ENCODE measurements around the gene COQ3. TPM values are rescaled to one million over a fixed set of nuclear protein-coding genes. Genes with fewer than 3 reads are reported as not detected.
"Not testable (repeated sequence)": the region's sequence is repeated elsewhere in the genome, so short reads cannot be mapped to it uniquely, and the experiment has no call there.

COQ3 gene
- total and polyA plus RNA-seq, 10 donors: 3.2 to 16.8 (median 5.1) TPM

DNA sequence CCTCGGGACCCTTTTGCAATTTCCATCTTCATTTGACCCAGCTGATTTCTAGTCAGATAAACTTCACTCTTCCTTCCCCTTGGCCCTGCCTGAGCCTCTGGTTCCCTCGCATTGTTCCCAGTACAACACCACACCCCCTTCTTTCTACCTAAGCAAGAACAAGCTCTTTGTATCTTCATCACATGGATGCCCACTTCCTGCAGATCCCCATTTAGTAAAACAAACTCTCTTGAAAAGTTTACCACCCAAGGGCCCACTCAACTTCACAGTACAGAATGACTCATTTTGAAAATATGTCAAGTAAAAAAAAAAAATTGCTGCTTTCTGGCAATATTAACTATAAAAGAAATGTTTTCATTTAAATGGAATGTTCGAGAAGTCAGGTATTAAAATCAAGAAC is 49.7 kb downstream of the COQ3 start:
- Histone ChIP-seq H3K4me1 (peaks cover 0 to 6% (median 2%) of the 10 kb centered on the region in 6 donors), H3K4me3 (no peak overlapping the region), H3K27me3 (replicated peaks in 1 of 7) (peaks cover 0 to 32% (median 9%) of the 10 kb centered on the region in 7 donors), H3K27ac (no peak overlapping the region), H3K36me3 (no peaks in the 10 kb centered on the region), H3K9me3 (no peaks in the 10 kb centered on the region)
- intact Hi-C loops (cut with DNase I; ENCODE audit: low total_unique reads): no loop called here
- DNase-seq: no peak
- 14 to 41% (median 24%) methylated on average over 3 of the region's 3 CpGs for WGBS, 5 donors
- no peak for TF ChIP-seq POLR2AphosphoS5 (IDR thresholded peaks at IDR 0.05)
- no peak for TF ChIP-seq POLR2A (IDR thresholded peaks at IDR 0.05)
- no peak for TF ChIP-seq CTCF (IDR thresholded peaks at IDR 0.05 in 8 of 11, conservative IDR thresholded peaks at IDR 0.05 in 3 of 11)

GRCh38 chr6:99341862-99342455 is 52.0 kb downstream of the COQ3 start:
- H3K27ac ChIP-seq: no peak overlapping the region
- intact Hi-C loops (cut with DNase I; ENCODE audit: low total_unique reads): no loop called here
- H3K36me3 ChIP-seq: no peaks in the 10 kb centered on the region
- no peaks in the 10 kb centered on the region for H3K9me3 ChIP-seq
- no peak for DNase-seq
- H3K27me3 ChIP-seq (replicated peaks in 1 of 7): peaks cover 0 to 29% (median 0%) of the 10 kb centered on the region in 7 donors
- H3K4me1 ChIP-seq: no peaks in the 10 kb centered on the region
- H3K4me3 ChIP-seq: no peak overlapping the region
- WGBS, 5 donors: 76 to 87% (median 78%) methylated on average over 5 of the region's 5 CpGs
- no peak for TF ChIP-seq POLR2AphosphoS5 (IDR thresholded peaks at IDR 0.05)
- no peak for TF ChIP-seq CTCF (IDR thresholded peaks at IDR 0.05 in 8 of 11, conservative IDR thresholded peaks at IDR 0.05 in 3 of 11)
- no peak for TF ChIP-seq POLR2A (IDR thresholded peaks at IDR 0.05)

- Histone ChIP-seq H3K9me3 (no peaks in the 10 kb centered on the region), H3K27me3 (replicated peaks in 1 of 7) (peaks cover 0 to 30% (median 0%) of the 10 kb centered on the region in 7 donors), H3K27ac (no peak overlapping the region), H3K4me3 (no peak overlapping the region), H3K4me1 (no peaks in the 10 kb centered on the region), H3K36me3 (no peaks in the 10 kb centered on the region)
- intact Hi-C loops (cut with DNase I; ENCODE audit: low total_unique reads): no loop called here
- DNase-seq: no peak
- 62 to 75% (median 65%) methylated on average over 2 of the region's 2 CpGs for WGBS, 5 donors
- TF ChIP-seq POLR2AphosphoS5 (IDR thresholded peaks at IDR 0.05): no peak
- TF ChIP-seq POLR2A (IDR thresholded peaks at IDR 0.05): no peak
- TF ChIP-seq CTCF (IDR thresholded peaks at IDR 0.05 in 8 of 11, conservative IDR thresholded peaks at IDR 0.05 in 3 of 11): no peak
Measured at GRCh38 chr6:99338188-99338587, 55.8 kb downstream of the COQ3 start.

DNA sequence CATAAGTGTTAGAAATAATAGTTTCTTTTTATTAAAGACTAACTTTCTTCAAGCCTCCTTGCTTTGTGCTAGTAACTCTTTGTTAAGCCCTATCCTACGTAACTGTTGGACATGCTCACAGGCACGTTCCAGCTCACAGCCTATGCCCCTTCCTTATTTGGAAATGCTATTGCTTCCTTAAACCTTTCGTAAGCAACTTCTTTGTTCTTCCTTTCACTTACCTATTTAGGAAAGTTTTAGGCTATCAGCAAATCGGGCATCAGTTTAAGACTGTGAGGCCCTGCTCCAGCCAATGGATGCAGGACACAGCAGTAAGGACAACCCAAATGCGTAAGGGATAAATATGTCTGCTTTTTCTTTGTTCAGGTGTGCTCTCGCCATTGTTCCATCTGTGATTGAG is 58.7 kb downstream of the COQ3 start:
- 64 to 79% (median 72%) methylated on average over 6 of the region's 6 CpGs for WGBS, 5 donors
- H3K4me1 ChIP-seq; H3K27ac ChIP-seq; DNase-seq; H3K9me3 ChIP-seq; intact Hi-C loops (cut with DNase I; ENCODE audit: low total_unique reads); H3K4me3 ChIP-seq; H3K36me3 ChIP-seq: not testable (repeated sequence)
- peaks cover 0 to 30% (median 0%) of the 10 kb centered on the region in 7 donors for H3K27me3 ChIP-seq (replicated peaks in 1 of 7)

Data from spleen (tissue), 11 donors.